Activated CD8-positive, alpha-beta T cell treated with anti-CD3 and anti-CD28 coated beads for 36 hours (primary cell): Measurements from ENCODE around the gene SMIM3. TPM values are rescaled to one million over a fixed set of nuclear protein-coding genes. Genes with fewer than 3 reads are reported as not detected.

Source experiments
- ATAC-seq: fragments of 200-7000 bp; cut with Tn5 transposase; one replicate; pipeline ENCODE4 v1.10.0; 2021; ENCODE audit warnings: mild to moderate bottlenecking, moderate library complexity
- CTCF ChIA-PET: fragments of 350-600 bp; sonication (Branson Sonifier 250); formaldehyde crosslinking; loops from one replicate; lab custom pipeline; 2021; ENCODE audit warnings: antibody characterized with exemption; lab: Charles Lee
- POLR2A ChIA-PET: fragments of 350-600 bp; sonication (Branson Sonifier 250); formaldehyde crosslinking; loops from one replicate; lab custom pipeline; 2021; ENCODE audit warnings: antibody characterized with exemption; lab: Charles Lee
- DNase-seq: peaks from one replicate; pipeline ENCODE4 v3.0.0-alpha.2; 2020
- H3K27ac Mint-ChIP-seq: one replicate; pipeline ENCODE4 v1.8.0; 2021; ENCODE audit warnings: mild to moderate bottlenecking, mixed read lengths
- H3K27me3 Mint-ChIP-seq: one replicate; pipeline ENCODE4 v1.8.0; 2021; ENCODE audit warnings: mixed read lengths
- H3K36me3 Mint-ChIP-seq: one replicate; pipeline ENCODE4 v1.8.0; 2021; ENCODE audit warnings: low read depth, mixed read lengths
- H3K4me1 Mint-ChIP-seq: one replicate; pipeline ENCODE4 v1.8.0; 2021; ENCODE audit warnings: low read depth, mixed read lengths
- H3K4me3 Mint-ChIP-seq: one replicate; pipeline ENCODE4 v1.8.0; 2021; ENCODE audit warnings: mild to moderate bottlenecking, moderate library complexity, mixed read lengths
- H3K9me3 Mint-ChIP-seq: one replicate; pipeline ENCODE4 v1.8.0; 2021; ENCODE audit warnings: mixed read lengths
- intact Hi-C: fragments of 100-400 bp; cut with micrococcal nuclease; formaldehyde crosslinking; loops from one replicate; pipeline ENCODE4 v1.10.0; 2022
- total RNA-seq, 2 experiments: library from RNA; stranded (reverse); gene quantifications; one replicate each; pipeline ENCODE4 v1.2.3, GENCODE V29; 2021
- TF ChIP-seq, protein P1 (sequence below): fragments of 200-600 bp; IDR thresholded peaks from one replicate; pipeline ENCODE4 v1.8.0; 2022; ENCODE audit warnings: antibody characterized with exemption, mild to moderate bottlenecking

The SMIM3 gene
- total RNA-seq, 2 experiments from 2014 or later: 8.6 to 8.8 TPM

DNA sequence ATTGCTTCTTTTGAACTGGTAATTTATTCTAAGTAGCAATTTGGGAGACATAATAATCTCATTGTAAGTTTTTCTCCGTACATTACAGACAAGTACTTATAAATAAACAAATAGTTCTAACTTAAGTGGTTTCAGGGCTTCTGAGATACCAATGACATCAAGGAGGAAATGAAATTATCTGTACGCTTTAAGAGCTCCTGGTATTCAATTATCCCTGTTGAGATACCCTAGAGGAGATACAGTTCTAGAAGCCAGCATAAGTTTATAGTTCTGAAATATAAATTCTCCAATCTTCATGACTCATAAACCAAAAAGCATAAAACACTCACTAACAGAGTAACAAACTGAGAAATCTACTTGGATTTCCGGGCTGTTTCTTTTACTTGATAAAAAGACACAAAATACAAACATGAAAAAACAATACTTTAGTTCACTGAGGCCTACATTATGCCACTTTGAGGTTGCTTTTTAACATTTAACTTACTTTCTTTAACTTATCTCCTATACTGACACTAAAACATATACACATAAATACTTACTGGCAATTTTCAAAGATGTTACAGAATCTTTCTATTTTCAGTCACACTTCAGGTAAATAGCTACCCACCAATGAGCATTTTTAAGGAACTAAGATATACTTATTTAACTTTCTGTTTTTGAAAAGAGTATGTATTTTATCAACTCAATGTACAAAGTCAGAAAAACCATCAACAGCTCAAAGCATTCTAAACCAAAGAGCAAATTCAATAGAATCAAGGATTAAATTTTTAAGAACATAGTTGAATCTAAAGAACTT lies 27.3 kb upstream of the SMIM3 start:
- Mint-ChIP-seq H3K27ac (peak overlapping the region; percentile 65), H3K4me3 (no peak overlapping the region), H3K36me3 (peaks cover 54% of the 10 kb centered on the region), H3K27me3 (no peaks in the 10 kb centered on the region), H3K4me1 (peaks cover 48% of the 10 kb centered on the region), H3K9me3 (no peaks in the 10 kb centered on the region)
- no peak for DNase-seq
- intact Hi-C loops: loop anchor here (10.0 kb wide), 1 partner anchor 746 kb away; the partner anchor contains the start of genes HMGXB3 and TIGD6
- ATAC-seq: no peak
- POLR2A ChIA-PET: interaction anchor here (0.5 kb wide), 1 partner anchor 295 kb away, joined by 3 read pairs; no protein-coding TSS in a partner anchor
- CTCF ChIA-PET: interaction anchor here (0.7 to 1.4 kb wide), 5 partner anchors 13 to 191 kb away, joined by 3 to 5 read pairs (median 3); partner anchors contain the start of gene SMIM3
- TF ChIP-seq, protein P1, sequence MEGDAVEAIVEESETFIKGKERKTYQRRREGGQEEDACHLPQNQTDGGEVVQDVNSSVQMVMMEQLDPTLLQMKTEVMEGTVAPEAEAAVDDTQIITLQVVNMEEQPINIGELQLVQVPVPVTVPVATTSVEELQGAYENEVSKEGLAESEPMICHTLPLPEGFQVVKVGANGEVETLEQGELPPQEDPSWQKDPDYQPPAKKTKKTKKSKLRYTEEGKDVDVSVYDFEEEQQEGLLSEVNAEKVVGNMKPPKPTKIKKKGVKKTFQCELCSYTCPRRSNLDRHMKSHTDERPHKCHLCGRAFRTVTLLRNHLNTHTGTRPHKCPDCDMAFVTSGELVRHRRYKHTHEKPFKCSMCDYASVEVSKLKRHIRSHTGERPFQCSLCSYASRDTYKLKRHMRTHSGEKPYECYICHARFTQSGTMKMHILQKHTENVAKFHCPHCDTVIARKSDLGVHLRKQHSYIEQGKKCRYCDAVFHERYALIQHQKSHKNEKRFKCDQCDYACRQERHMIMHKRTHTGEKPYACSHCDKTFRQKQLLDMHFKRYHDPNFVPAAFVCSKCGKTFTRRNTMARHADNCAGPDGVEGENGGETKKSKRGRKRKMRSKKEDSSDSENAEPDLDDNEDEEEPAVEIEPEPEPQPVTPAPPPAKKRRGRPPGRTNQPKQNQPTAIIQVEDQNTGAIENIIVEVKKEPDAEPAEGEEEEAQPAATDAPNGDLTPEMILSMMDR: no peak

GRCh38 chr5:150753463-150753862 lies 25.1 kb upstream of the SMIM3 start:
- TF ChIP-seq, protein P1: no peak
- ChIA-PET CTCF (interaction anchor here (1.0 to 1.4 kb wide), 4 partner anchors 12 to 53 kb away, joined by 3 to 5 read pairs (median 4); partner anchors contain the start of genes RBM22 and SMIM3), POLR2A (interaction anchor here (0.6 to 1.3 kb wide), 3 partner anchors 16 to 93 kb away, joined by 3 read pairs; partner anchors contain the start of genes IRGM and RBM22)
- Mint-ChIP-seq H3K27ac (no peak overlapping the region), H3K36me3 (peaks cover 52% of the 10 kb centered on the region), H3K4me1 (peaks cover 53% of the 10 kb centered on the region), H3K4me3 (no peak overlapping the region), H3K27me3 (no peaks in the 10 kb centered on the region), H3K9me3 (no peaks in the 10 kb centered on the region)
- DNase-seq (no peak), ATAC-seq (no peak)
- intact Hi-C loops: loop anchor here (10.0 kb wide), 1 partner anchor 749 kb away; the partner anchor contains the start of genes HMGXB3 and TIGD6

DNA sequence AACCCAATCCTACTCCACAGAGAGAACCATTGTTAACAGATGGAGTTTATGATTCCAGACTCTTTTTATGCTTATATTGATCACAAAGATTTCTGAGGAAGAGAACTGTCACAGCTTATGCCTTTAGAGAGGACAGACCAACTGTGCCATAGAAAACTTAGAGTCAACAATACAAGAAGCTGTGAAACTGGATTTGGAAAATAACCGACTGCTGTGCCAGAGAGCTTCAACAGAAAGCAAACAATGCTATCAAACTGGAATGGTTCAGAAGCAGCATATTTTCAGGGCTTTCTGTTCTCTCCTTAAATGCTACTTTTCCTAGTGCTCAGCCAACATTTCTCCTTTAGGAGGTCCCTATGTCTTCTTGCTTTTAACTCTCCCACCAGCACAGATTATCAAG lies 24.7 kb upstream of the SMIM3 start:
- POLR2A ChIA-PET: interaction anchor here (1.1 to 1.3 kb wide), 2 partner anchors 53 to 93 kb away, joined by 3 read pairs; partner anchors contain the start of genes IRGM and RBM22
- H3K9me3 Mint-ChIP-seq: no peaks in the 10 kb centered on the region
- TF ChIP-seq, protein P1: no peak
- no peak for ATAC-seq
- peaks cover 53% of the 10 kb centered on the region for H3K4me1 Mint-ChIP-seq
- CTCF ChIA-PET: interaction anchor here (1.0 to 1.4 kb wide), 3 partner anchors 25 to 53 kb away, joined by 3 to 5 read pairs (median 4); partner anchors contain the start of genes RBM22 and SMIM3
- DNase-seq: no peak
- no peak overlapping the region for H3K27ac Mint-ChIP-seq
- no peak overlapping the region for H3K4me3 Mint-ChIP-seq
- peaks cover 52% of the 10 kb centered on the region for H3K36me3 Mint-ChIP-seq
- intact Hi-C loops: loop anchor here (10.0 kb wide), 1 partner anchor 749 kb away; the partner anchor contains the start of genes HMGXB3 and TIGD6
- no peaks in the 10 kb centered on the region for H3K27me3 Mint-ChIP-seq

DNA sequence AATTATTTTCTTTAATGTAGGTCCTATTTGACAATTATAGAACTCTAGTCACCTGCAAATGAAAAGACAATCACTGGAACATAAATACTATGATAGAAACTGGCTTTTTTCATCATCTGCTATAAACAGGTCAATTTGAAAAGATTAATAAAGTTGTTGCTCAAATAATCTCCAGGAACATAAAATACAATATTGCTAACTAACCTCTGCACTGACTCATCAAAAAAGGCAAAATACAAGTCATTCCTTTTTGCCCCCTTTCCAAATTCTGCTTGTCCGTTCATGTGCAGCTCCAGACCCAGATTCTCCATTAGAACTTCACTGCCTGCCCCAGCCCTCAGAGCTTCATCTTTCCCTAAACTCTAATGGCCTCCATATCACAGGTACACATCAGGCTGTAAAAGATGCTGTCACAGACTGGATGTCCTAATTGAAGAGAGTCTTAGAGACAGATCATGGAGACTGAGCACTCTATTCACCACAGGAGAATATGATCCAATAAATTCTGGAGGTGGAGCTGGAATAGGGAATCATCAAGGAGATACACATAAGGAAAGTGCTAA lies 21.4 kb upstream of the SMIM3 start:
- ATAC-seq: no peak
- Mint-ChIP-seq H3K4me1 (peaks cover 41% of the 10 kb centered on the region), H3K36me3 (peaks cover 37% of the 10 kb centered on the region), H3K4me3 (no peak overlapping the region), H3K27me3 (no peaks in the 10 kb centered on the region), H3K27ac (peak overlapping the region; percentile 71), H3K9me3 (no peaks in the 10 kb centered on the region)
- ChIA-PET POLR2A (interaction anchor here (1.7 kb wide), 1 partner anchor 89 kb away, joined by 9 read pairs; the partner anchor contains the start of gene IRGM), CTCF (interaction anchor here (1.2 to 5.1 kb wide), 5 partner anchors 22 to 90 kb away, joined by 3 to 29 read pairs (median 4); partner anchors contain the start of genes IRGM, RBM22 and SMIM3)
- TF ChIP-seq, protein P1: no peak
- intact Hi-C loops: loop anchor here (10.0 kb wide), 1 partner anchor 752 kb away; the partner anchor contains the start of genes HMGXB3 and TIGD6
- DNase-seq: no peak
